HepG2 (cell line): ENCODE data around the gene SCP2. TPM values are rescaled to one million over a fixed set of nuclear protein-coding genes. Genes with fewer than 3 reads are reported as not detected.

Experiments
- NCOA2 ChIP-seq: sonication (generic); formaldehyde crosslinking; IDR thresholded peaks from 2 replicates; pipeline ENCODE4 v1.8.0; 2022; ENCODE audit warnings: inconsistent platforms
- NFKBIZ ChIP-seq: IDR thresholded peaks from 2 replicates; pipeline ENCODE4 v1.6.1; 2018; ENCODE audit warnings: missing genetic modification reagents, missing compliant biosample characterization
- SIN3B ChIP-seq: fragments of 150-350 bp; IDR thresholded peaks from 2 replicates; pipeline ENCODE4 v1.6.1; 2014; ENCODE audit warnings: low read length
- TP53 ChIP-seq: sonication (generic); formaldehyde crosslinking; conservative IDR thresholded peaks from 2 replicates; pipeline ENCODE4 v1.4.0; 2020; ENCODE audit warnings: missing genetic modification reagents
- ZNF253 ChIP-seq: sonication (generic); formaldehyde crosslinking; IDR thresholded peaks from 2 replicates; pipeline ENCODE4 v1.8.0; 2022; ENCODE audit warnings: mild to moderate bottlenecking, missing genetic modification reagents, borderline replicate concordance
- polyA plus RNA-seq, 8 experiments: library from polyadenylated mRNA; depleted of rRNA in 3 of 8; stranded (reverse) in 7 of 8; unstranded in 1 of 8; fragments of >200 nt; fragmentation: Illumina TruSeq in 4 of 8; extraction: Trizol in 4 of 8; gene quantifications; 2 replicates each; pipeline versions ENCODE4 v1.2.1 to v1.2.3, GENCODE V29; 2011 to 2016; ENCODE audit warnings: low read depth in 4 of 8, missing spikeins in 1 of 8, mixed read lengths in 1 of 8; ENCODE audit not compliant: insufficient read depth in 1 of 8
- total RNA-seq, 5 experiments: library from RNA; depleted of rRNA; stranded (reverse); fragments of >200 nt; fragmentation: Illumina TruSeq; extraction: Trizol; gene quantifications; 2 replicates each; pipeline ENCODE4 v1.2.3, GENCODE V29; 2016; ENCODE audit warnings: low read depth in 1 of 5
- TF ChIP-seq, protein P1 (sequence below): sonication (generic); formaldehyde crosslinking; IDR thresholded peaks from 2 replicates; pipeline ENCODE4 v1.9.0; 2021; ENCODE audit warnings: mild to moderate bottlenecking, missing genetic modification reagents
- TF ChIP-seq, protein P2 (sequence below): sonication (generic); formaldehyde crosslinking; IDR thresholded peaks from 2 replicates; pipeline ENCODE4 v1.8.0; 2022; ENCODE audit warnings: missing genetic modification reagents, mild to moderate bottlenecking, borderline replicate concordance
- TF ChIP-seq, protein P3 (sequence below): sonication (generic); formaldehyde crosslinking; IDR thresholded peaks from 2 replicates; pipeline ENCODE4 v1.5.1; 2020; ENCODE audit warnings: mild to moderate bottlenecking, missing genetic modification reagents, moderate library complexity
- TF ChIP-seq, protein P4 (sequence below): sonication (generic); formaldehyde crosslinking; IDR thresholded peaks from 2 replicates; pipeline ENCODE4 v1.4.0; 2020; ENCODE audit warnings: mild to moderate bottlenecking, missing genetic modification reagents
- TF ChIP-seq, protein P5 (sequence below): sonication (generic); formaldehyde crosslinking; IDR thresholded peaks from 2 replicates; pipeline ENCODE4 v1.8.0; 2022; ENCODE audit warnings: mild to moderate bottlenecking, missing genetic modification reagents
- TF ChIP-seq, protein P6 (sequence below): sonication (generic); formaldehyde crosslinking; IDR thresholded peaks from 2 replicates; pipeline ENCODE4 v1.9.0; 2021; ENCODE audit warnings: missing genetic modification reagents, borderline replicate concordance
- TF ChIP-seq, protein P7 (sequence below): sonication (generic); formaldehyde crosslinking; conservative IDR thresholded peaks from 2 replicates; pipeline ENCODE4 v1.8.0; 2022; ENCODE audit warnings: missing genetic modification reagents

SCP2 gene
- total and polyA plus RNA-seq, 2 of the 13 experiments (the other 11 are each of a cell fraction or from before 2014, with no cell fraction given) = 59.0 to 133 TPM

DNA sequence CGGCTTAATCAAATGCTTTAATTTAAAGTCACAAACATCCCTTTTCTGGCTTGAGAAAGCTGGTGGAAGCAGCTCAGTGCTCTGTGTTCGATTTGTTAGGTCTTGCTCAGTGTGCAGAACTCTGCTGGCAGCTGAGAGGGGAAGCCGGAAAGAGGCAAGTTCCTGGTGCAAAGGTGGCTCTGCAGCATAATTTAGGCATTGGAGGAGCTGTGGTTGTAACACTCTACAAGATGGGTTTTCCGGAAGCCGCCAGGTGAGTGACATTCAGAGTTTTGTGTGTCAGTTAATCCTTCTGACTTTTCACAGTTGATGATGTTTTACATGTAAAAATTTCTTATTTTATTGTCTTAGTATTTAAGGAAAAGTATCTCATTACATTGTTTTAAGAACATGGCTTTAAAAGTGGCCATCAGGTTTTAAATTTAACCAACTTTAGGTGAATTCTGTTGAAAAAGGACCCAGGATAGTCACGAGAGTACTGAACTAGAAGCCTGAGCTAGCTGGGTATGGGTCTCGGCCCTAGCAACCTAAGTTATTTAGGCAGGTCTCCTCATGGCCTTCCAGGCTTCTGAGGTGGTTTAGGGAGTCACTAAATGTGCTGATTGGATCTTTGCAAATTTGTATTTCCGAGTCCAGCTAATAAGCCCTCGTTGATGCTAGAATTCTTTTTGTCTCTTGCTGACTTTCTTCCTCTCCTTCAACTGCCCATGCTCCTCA lies 87.9 kb downstream of the SCP2 start (continued):
- TF ChIP-seq, protein P1, sequence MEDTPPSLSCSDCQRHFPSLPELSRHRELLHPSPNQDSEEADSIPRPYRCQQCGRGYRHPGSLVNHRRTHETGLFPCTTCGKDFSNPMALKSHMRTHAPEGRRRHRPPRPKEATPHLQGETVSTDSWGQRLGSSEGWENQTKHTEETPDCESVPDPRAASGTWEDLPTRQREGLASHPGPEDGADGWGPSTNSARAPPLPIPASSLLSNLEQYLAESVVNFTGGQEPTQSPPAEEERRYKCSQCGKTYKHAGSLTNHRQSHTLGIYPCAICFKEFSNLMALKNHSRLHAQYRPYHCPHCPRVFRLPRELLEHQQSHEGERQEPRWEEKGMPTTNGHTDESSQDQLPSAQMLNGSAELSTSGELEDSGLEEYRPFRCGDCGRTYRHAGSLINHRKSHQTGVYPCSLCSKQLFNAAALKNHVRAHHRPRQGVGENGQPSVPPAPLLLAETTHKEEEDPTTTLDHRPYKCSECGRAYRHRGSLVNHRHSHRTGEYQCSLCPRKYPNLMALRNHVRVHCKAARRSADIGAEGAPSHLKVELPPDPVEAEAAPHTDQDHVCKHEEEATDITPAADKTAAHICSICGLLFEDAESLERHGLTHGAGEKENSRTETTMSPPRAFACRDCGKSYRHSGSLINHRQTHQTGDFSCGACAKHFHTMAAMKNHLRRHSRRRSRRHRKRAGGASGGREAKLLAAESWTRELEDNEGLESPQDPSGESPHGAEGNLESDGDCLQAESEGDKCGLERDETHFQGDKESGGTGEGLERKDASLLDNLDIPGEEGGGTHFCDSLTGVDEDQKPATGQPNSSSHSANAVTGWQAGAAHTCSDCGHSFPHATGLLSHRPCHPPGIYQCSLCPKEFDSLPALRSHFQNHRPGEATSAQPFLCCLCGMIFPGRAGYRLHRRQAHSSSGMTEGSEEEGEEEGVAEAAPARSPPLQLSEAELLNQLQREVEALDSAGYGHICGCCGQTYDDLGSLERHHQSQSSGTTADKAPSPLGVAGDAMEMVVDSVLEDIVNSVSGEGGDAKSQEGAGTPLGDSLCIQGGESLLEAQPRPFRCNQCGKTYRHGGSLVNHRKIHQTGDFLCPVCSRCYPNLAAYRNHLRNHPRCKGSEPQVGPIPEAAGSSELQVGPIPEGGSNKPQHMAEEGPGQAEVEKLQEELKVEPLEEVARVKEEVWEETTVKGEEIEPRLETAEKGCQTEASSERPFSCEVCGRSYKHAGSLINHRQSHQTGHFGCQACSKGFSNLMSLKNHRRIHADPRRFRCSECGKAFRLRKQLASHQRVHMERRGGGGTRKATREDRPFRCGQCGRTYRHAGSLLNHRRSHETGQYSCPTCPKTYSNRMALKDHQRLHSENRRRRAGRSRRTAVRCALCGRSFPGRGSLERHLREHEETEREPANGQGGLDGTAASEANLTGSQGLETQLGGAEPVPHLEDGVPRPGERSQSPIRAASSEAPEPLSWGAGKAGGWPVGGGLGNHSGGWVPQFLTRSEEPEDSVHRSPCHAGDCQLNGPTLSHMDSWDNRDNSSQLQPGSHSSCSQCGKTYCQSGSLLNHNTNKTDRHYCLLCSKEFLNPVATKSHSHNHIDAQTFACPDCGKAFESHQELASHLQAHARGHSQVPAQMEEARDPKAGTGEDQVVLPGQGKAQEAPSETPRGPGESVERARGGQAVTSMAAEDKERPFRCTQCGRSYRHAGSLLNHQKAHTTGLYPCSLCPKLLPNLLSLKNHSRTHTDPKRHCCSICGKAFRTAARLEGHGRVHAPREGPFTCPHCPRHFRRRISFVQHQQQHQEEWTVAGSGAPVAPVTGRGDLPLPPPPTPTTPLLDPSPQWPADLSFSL (CRISPR knock-in tag) = no peak
- TF ChIP-seq, protein P2, sequence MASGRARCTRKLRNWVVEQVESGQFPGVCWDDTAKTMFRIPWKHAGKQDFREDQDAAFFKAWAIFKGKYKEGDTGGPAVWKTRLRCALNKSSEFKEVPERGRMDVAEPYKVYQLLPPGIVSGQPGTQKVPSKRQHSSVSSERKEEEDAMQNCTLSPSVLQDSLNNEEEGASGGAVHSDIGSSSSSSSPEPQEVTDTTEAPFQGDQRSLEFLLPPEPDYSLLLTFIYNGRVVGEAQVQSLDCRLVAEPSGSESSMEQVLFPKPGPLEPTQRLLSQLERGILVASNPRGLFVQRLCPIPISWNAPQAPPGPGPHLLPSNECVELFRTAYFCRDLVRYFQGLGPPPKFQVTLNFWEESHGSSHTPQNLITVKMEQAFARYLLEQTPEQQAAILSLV = no peak
- TF ChIP-seq, protein P3, sequence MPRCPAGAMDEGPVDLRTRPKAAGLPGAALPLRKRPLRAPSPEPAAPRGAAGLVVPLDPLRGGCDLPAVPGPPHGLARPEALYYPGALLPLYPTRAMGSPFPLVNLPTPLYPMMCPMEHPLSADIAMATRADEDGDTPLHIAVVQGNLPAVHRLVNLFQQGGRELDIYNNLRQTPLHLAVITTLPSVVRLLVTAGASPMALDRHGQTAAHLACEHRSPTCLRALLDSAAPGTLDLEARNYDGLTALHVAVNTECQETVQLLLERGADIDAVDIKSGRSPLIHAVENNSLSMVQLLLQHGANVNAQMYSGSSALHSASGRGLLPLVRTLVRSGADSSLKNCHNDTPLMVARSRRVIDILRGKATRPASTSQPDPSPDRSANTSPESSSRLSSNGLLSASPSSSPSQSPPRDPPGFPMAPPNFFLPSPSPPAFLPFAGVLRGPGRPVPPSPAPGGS (CRISPR knock-in tag) = no peak
- TF ChIP-seq, protein P4, sequence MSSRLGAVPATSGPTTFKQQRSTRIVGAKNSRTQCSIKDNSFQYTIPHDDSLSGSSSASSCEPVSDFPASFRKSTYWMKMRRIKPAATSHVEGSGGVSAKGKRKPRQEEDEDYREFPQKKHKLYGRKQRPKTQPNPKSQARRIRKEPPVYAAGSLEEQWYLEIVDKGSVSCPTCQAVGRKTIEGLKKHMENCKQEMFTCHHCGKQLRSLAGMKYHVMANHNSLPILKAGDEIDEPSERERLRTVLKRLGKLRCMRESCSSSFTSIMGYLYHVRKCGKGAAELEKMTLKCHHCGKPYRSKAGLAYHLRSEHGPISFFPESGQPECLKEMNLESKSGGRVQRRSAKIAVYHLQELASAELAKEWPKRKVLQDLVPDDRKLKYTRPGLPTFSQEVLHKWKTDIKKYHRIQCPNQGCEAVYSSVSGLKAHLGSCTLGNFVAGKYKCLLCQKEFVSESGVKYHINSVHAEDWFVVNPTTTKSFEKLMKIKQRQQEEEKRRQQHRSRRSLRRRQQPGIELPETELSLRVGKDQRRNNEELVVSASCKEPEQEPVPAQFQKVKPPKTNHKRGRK (CRISPR knock-in tag) = no peak
- TF ChIP-seq, protein P5, sequence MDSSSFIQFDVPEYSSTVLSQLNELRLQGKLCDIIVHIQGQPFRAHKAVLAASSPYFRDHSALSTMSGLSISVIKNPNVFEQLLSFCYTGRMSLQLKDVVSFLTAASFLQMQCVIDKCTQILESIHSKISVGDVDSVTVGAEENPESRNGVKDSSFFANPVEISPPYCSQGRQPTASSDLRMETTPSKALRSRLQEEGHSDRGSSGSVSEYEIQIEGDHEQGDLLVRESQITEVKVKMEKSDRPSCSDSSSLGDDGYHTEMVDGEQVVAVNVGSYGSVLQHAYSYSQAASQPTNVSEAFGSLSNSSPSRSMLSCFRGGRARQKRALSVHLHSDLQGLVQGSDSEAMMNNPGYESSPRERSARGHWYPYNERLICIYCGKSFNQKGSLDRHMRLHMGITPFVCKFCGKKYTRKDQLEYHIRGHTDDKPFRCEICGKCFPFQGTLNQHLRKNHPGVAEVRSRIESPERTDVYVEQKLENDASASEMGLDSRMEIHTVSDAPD (CRISPR knock-in tag) = 0 out of 2 replicates have a peak, but pooled peaks have one; percentile 55
- TF ChIP-seq SIN3B (peak; percentile 48; the same call in 1 of the 2 replicates), NFKBIZ (no peak), ZNF253 (CRISPR knock-in tag) (no peak), NCOA2 (CRISPR knock-in tag) (peak; percentile 63; the same call in 1 of the 2 replicates), TP53 (CRISPR knock-in tag) (no peak)
- TF ChIP-seq, protein P6, sequence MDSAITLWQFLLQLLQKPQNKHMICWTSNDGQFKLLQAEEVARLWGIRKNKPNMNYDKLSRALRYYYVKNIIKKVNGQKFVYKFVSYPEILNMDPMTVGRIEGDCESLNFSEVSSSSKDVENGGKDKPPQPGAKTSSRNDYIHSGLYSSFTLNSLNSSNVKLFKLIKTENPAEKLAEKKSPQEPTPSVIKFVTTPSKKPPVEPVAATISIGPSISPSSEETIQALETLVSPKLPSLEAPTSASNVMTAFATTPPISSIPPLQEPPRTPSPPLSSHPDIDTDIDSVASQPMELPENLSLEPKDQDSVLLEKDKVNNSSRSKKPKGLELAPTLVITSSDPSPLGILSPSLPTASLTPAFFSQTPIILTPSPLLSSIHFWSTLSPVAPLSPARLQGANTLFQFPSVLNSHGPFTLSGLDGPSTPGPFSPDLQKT (CRISPR knock-in tag) = no peak
- TF ChIP-seq, protein P7, sequence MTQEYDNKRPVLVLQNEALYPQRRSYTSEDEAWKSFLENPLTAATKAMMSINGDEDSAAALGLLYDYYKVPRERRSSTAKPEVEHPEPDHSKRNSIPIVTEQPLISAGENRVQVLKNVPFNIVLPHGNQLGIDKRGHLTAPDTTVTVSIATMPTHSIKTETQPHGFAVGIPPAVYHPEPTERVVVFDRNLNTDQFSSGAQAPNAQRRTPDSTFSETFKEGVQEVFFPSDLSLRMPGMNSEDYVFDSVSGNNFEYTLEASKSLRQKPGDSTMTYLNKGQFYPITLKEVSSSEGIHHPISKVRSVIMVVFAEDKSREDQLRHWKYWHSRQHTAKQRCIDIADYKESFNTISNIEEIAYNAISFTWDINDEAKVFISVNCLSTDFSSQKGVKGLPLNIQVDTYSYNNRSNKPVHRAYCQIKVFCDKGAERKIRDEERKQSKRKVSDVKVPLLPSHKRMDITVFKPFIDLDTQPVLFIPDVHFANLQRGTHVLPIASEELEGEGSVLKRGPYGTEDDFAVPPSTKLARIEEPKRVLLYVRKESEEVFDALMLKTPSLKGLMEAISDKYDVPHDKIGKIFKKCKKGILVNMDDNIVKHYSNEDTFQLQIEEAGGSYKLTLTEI (CRISPR knock-in tag) = no peak
